Muscle layer of colon (tissue), 2 donors: ENCODE data around the gene C6orf62.
"Not testable (repeated sequence)": the region's sequence is repeated elsewhere in the genome, so short reads cannot be mapped to it uniquely, and the experiment has no call there.

ENCODE experiments used
- H3K27ac ChIP-seq: one replicate; pipeline ENCODE4 v1.7.0; 2013; ENCODE audit warnings: low read depth, mild to moderate bottlenecking, low read length, moderate library complexity
- H3K27me3 ChIP-seq, 2 donors: one replicate each; pipeline ENCODE4 v1.7.0; 2013; ENCODE audit warnings: low read length in 2 of 2, mild to moderate bottlenecking in 2 of 2; ENCODE audit not compliant: insufficient read depth in 2 of 2, control insufficient read depth in 1 of 2
- H3K36me3 ChIP-seq: one replicate; pipeline ENCODE4 v1.7.0; 2013; ENCODE audit warnings: mild to moderate bottlenecking, low read length; ENCODE audit not compliant: insufficient read depth
- H3K4me1 ChIP-seq: one replicate; pipeline ENCODE4 v1.7.0; 2013; ENCODE audit warnings: mild to moderate bottlenecking, low read length; ENCODE audit not compliant: insufficient read depth
- H3K4me3 ChIP-seq, 2 donors: one replicate each; pipeline ENCODE4 v1.7.0; 2013; ENCODE audit warnings: low read length in 2 of 2, low read depth in 1 of 2, mild to moderate bottlenecking in 1 of 2, moderate library complexity in 1 of 2
- H3K9ac ChIP-seq: one replicate; pipeline ENCODE4 v1.7.0; 2013; ENCODE audit warnings: low read length
- H3K9me3 ChIP-seq: one replicate; pipeline ENCODE4 v1.7.0; 2013; ENCODE audit warnings: mild to moderate bottlenecking, low read length
- donor health status: abdominal sarcoma.
- donor health status: Adenocarcinoma of cecum.

The C6orf62 gene

DNA sequence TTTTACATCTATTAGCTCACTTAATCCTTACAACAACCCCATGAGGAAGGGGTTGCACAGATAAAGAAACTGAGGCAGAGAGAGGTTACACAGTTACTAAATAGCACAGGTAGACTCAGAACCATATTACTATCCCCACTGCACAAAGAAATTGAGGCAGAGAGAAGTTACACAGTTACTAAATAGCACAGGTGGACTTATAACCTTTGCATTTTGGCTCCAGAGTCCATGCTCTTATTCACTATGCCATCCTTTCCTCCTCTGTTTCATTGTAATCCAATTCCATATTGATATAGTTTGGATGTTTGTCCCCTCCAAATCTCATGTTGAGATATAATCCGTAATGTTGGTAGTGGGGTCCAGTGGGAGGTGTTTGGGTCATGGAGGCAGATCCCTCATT, 55.8 kb downstream of the C6orf62 start:
- Histone ChIP-seq H3K4me1 (peaks cover 22% of the 10 kb centered on the region), H3K36me3 (peaks cover 17% of the 10 kb centered on the region), H3K27me3 (no peaks in the 10 kb centered on the region), H3K9me3 (no peaks in the 10 kb centered on the region), H3K27ac (no peak overlapping the region), H3K9ac (no peak overlapping the region), H3K4me3 (no peak overlapping the region)

- Histone ChIP-seq H3K36me3 (peaks cover 19% of the 10 kb centered on the region), H3K4me3 (no peak overlapping the region), H3K9me3 (no peaks in the 10 kb centered on the region), H3K27me3 (no peaks in the 10 kb centered on the region), H3K9ac (no peak overlapping the region), H3K4me1 (peaks cover 13% of the 10 kb centered on the region), H3K27ac (no peak overlapping the region)
Observed at GRCh38 chr6:24662236-24662635, 56.7 kb downstream of the C6orf62 start.

GRCh38 chr6:24661759-24662158, 57.2 kb downstream of the C6orf62 start:
- not testable (repeated sequence) for H3K9me3 ChIP-seq, H3K27ac ChIP-seq, H3K4me3 ChIP-seq, H3K9ac ChIP-seq, H3K27me3 ChIP-seq
- Histone ChIP-seq H3K4me1 (peaks cover 13% of the 10 kb centered on the region), H3K36me3 (peaks cover 19% of the 10 kb centered on the region)

GRCh38 chr6:24660105-24660504, 58.8 kb downstream of the C6orf62 start:
- Histone ChIP-seq H3K4me1 (peaks cover 6% of the 10 kb centered on the region), H3K9me3 (no peaks in the 10 kb centered on the region), H3K4me3 (no peak overlapping the region), H3K9ac (no peak overlapping the region), H3K36me3 (peaks cover 26% of the 10 kb centered on the region), H3K27ac (no peak overlapping the region), H3K27me3 (no peaks in the 10 kb centered on the region)

- H3K36me3 ChIP-seq, result peaks cover 30% of the 10 kb centered on the region
- peaks cover under 1% of the 10 kb centered on the region for H3K4me1 ChIP-seq
- no peaks in the 10 kb centered on the region for H3K9me3 ChIP-seq
- no peak overlapping the region for H3K4me3 ChIP-seq
- H3K9ac ChIP-seq, result no peak overlapping the region
- no peak overlapping the region for H3K27ac ChIP-seq
- H3K27me3 ChIP-seq, result no peaks in the 10 kb centered on the region
Observed at GRCh38 chr6:24659561-24659960, 59.4 kb downstream of the C6orf62 start.

GRCh38 chr6:24658573-24659560, 60.1 kb downstream of the C6orf62 start:
- H3K4me1 ChIP-seq, result no peaks in the 10 kb centered on the region
- H3K36me3 ChIP-seq, result peaks cover 27% of the 10 kb centered on the region
- no peak overlapping the region for H3K9ac ChIP-seq
- H3K4me3 ChIP-seq, result no peak overlapping the region
- H3K9me3 ChIP-seq, result no peaks in the 10 kb centered on the region
- no peaks in the 10 kb centered on the region for H3K27me3 ChIP-seq
- H3K27ac ChIP-seq, result no peak overlapping the region

GRCh38 chr6:24655215-24655614, 63.7 kb downstream of the C6orf62 start:
- H3K4me1 ChIP-seq, result no peaks in the 10 kb centered on the region
- H3K36me3 ChIP-seq, result peaks cover 40% of the 10 kb centered on the region
- no peaks in the 10 kb centered on the region for H3K9me3 ChIP-seq
- H3K4me3 ChIP-seq, result no peak overlapping the region
- H3K27me3 ChIP-seq, result no peaks in the 10 kb centered on the region
- no peak overlapping the region for H3K27ac ChIP-seq
- no peak overlapping the region for H3K9ac ChIP-seq
